ENCODE results near the gene HMGCS1. TPM values are rescaled to one million over a fixed set of nuclear protein-coding genes. Genes with fewer than 3 reads are reported as not detected.
A peak's percentile ranks its signal among the peaks of the same experiment; 100 is the strongest.

The HMGCS1 gene
- total RNA-seq, 1 experiment from 2014 or later, result 52.8 TPM

DNA sequence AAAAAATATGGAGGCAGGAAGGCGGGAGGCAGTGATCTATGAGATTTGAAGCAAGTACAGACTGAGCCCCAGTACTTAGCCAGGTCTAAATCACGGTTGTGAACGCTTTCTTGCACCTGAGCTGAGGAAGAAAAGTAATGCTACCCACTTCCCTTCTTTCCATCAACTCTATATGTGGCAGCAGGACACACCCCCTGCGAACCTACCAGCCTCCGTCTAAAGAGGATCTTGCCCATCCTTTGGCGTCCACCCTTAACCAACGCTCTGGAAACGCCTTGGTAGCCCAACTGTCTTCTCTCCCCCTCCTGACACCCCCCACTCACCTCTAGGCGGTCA lies 545 bp downstream of the HMGCS1 start:
- no peaks in the 10 kb centered on the region for H3K9me3 ChIP-seq (ENCODE audit: control insufficient read depth in 1 of 2, insufficient read depth in 1 of 2, low read depth in 1 of 2, low read length in 2 of 2)
- no peaks in the 10 kb centered on the region for H3K36me3 ChIP-seq (ENCODE audit: control insufficient read depth in 1 of 2, insufficient read depth in 2 of 2, low read length in 2 of 2)
- peak overlapping the region; percentile 88 to 91 for H3K4me3 ChIP-seq (replicated peaks in 1 of 2; ENCODE audit: low read depth in 1 of 2, low read length in 2 of 2)
- no peaks in the 10 kb centered on the region for H3K27me3 ChIP-seq (ENCODE audit: insufficient read depth, low read length)
- ATAC-seq (peak; percentile 15; the same call in 1 of the 2 replicates), DNase-seq (ENCODE audit: low read depth, low spot score) (no peak)
- H3K9ac ChIP-seq (ENCODE audit: low read length), result peak overlapping the region; percentile 91
- BruUV-seq (replicated peaks), result no TSS peak
- no peaks in the 10 kb centered on the region for H3K9me2 ChIP-seq (ENCODE audit: insufficient read depth)
- intact Hi-C loops (cut with micrococcal nuclease), result loop anchor here (10.0 kb wide), 1 partner anchor 188 kb away; the partner anchor contains the start of gene ZNF131
- H4K20me1 ChIP-seq (ENCODE audit: insufficient read depth), result no peaks in the 10 kb centered on the region
- POLR2A ChIA-PET, result interaction anchor here (1.2 to 1.9 kb wide), 3 partner anchors 8 to 192 kb away, joined by 5 read pairs; partner anchors contain the start of gene ZNF131
- H3K79me2 ChIP-seq (ENCODE audit: insufficient read depth, low read length), result peaks cover 54% of the 10 kb centered on the region
- RAD21 ChIA-PET (ENCODE audit: low non-redundant PET in 1 of 2, low total read pairs in 2 of 2, uncharacterized antibody in 2 of 2, unreplicated experiment in 2 of 2), result no interaction called here
- peak overlapping the region; percentile 89 for H3K4me2 ChIP-seq (ENCODE audit: low read length)
- no peak for TF ChIP-seq EZH2 (IDR thresholded peaks at IDR 0.05)
- TF ChIP-seq, protein P1, sequence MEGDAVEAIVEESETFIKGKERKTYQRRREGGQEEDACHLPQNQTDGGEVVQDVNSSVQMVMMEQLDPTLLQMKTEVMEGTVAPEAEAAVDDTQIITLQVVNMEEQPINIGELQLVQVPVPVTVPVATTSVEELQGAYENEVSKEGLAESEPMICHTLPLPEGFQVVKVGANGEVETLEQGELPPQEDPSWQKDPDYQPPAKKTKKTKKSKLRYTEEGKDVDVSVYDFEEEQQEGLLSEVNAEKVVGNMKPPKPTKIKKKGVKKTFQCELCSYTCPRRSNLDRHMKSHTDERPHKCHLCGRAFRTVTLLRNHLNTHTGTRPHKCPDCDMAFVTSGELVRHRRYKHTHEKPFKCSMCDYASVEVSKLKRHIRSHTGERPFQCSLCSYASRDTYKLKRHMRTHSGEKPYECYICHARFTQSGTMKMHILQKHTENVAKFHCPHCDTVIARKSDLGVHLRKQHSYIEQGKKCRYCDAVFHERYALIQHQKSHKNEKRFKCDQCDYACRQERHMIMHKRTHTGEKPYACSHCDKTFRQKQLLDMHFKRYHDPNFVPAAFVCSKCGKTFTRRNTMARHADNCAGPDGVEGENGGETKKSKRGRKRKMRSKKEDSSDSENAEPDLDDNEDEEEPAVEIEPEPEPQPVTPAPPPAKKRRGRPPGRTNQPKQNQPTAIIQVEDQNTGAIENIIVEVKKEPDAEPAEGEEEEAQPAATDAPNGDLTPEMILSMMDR (IDR thresholded peaks at IDR 0.05 in 2 of 3, conservative IDR thresholded peaks at IDR 0.05 in 1 of 3; ENCODE audit: borderline replicate concordance in 1 of 3, insufficient read depth in 1 of 3, low read depth in 2 of 3, low read length in 2 of 3), result no peak
- no peak for TF ChIP-seq JUND (IDR thresholded peaks at IDR 0.05)
- no peak for TF ChIP-seq FOSL1 (IDR thresholded peaks at IDR 0.05; ENCODE audit: low read depth)
- no peak for TF ChIP-seq CEBPB (IDR thresholded peaks at IDR 0.05; ENCODE audit: low read depth)
- no peak for TF ChIP-seq ELF1 (IDR thresholded peaks at IDR 0.05; ENCODE audit: borderline replicate concordance, low read depth)
- TF ChIP-seq, protein P2, sequence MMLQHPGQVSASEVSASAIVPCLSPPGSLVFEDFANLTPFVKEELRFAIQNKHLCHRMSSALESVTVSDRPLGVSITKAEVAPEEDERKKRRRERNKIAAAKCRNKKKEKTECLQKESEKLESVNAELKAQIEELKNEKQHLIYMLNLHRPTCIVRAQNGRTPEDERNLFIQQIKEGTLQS (IDR thresholded peaks at IDR 0.05), result no peak
- TF ChIP-seq YY1 (IDR thresholded peaks at IDR 0.05; ENCODE audit: extremely low read depth, insufficient replicate concordance, low read depth, low read length), result no peak
- TF ChIP-seq EZH2phosphoT487 (IDR thresholded peaks at IDR 0.05; ENCODE audit: borderline replicate concordance), result no peak
- TF ChIP-seq CBX3 (IDR thresholded peaks at IDR 0.05; ENCODE audit: low read depth), result no peak
- TF ChIP-seq, protein P3, sequence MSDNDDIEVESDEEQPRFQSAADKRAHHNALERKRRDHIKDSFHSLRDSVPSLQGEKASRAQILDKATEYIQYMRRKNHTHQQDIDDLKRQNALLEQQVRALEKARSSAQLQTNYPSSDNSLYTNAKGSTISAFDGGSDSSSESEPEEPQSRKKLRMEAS (IDR thresholded peaks at IDR 0.05), result no peak
- no peak overlapping the region for H2AFZ ChIP-seq (ENCODE audit: low read depth, low read length, poor library complexity, severe bottlenecking)
- CTCF ChIA-PET, result interaction anchor here (1.6 kb wide), 1 partner anchor 172 kb away, joined by 6 read pairs; no protein-coding TSS in a partner anchor
- peak overlapping the region; percentile 71 for H3K27ac ChIP-seq (ENCODE audit: low read depth, low read length)
- H3K4me1 ChIP-seq (ENCODE audit: control insufficient read depth in 1 of 2, insufficient read depth in 2 of 2, low read length in 2 of 2), result peaks cover 11 to 32% of the 10 kb centered on the region in 2 experiments; a peak in 3 of 4 replicates

Data from HCT116 (cell line).